Cardiac muscle cell (in vitro differentiated cells and primary cell): ENCODE results near the gene SUPV3L1. TPM values are rescaled to one million over a fixed set of nuclear protein-coding genes. Genes with fewer than 3 reads are reported as not detected.

Source experiments
- DNase-seq, 2 donors: peaks; one replicate each; pipeline versions ENCODE4 v3.0.0 to v3.0.0-alpha.2; 2010 to 2017; ENCODE audit warnings: low read depth in 1 of 2, low spot score in 1 of 2
- H3K27ac ChIP-seq: fragments of 200-600 bp; sonication (generic); 2 replicates; pipeline ENCODE4 v1.5.1; 2016
- H3K27me3 ChIP-seq: fragments of 200-600 bp; sonication (generic); 2 replicates; pipeline ENCODE4 v1.6.0; 2016; ENCODE audit warnings: control low read depth
- H3K36me3 ChIP-seq: fragments of 200-600 bp; sonication (generic); 2 replicates; pipeline ENCODE4 v1.5.1; 2016; ENCODE audit warnings: control low read depth
- H3K4me1 ChIP-seq: fragments of 200-600 bp; sonication (generic); 2 replicates; pipeline ENCODE4 v1.8.1; 2017; ENCODE audit warnings: low read depth, mild to moderate bottlenecking, mixed run types
- H3K4me3 ChIP-seq: fragments of 200-600 bp; sonication (generic); 2 replicates; pipeline ENCODE4 v1.5.1; 2016; ENCODE audit warnings: mild to moderate bottlenecking
- H3K9me3 ChIP-seq: fragments of 200-600 bp; sonication (generic); 2 replicates; pipeline ENCODE4 v1.5.1; 2017; ENCODE audit warnings: low read depth, mild to moderate bottlenecking, control low read depth
- CTCF ChIP-seq: IDR thresholded peaks from 2 replicates; pipeline ENCODE4 v1.5.1; 2012; ENCODE audit warnings: low read depth, mild to moderate bottlenecking, low read length
- polyA plus RNA-seq: library from polyadenylated mRNA; unstranded; fragments of >200 nt; fragmentation: Nextera tagmentation; extraction: Ambion mirVana; gene quantifications from 2 replicates; pipeline ENCODE4 v1.2.1, GENCODE V29; 2016
- total RNA-seq: library from RNA; depleted of rRNA; stranded (reverse); fragments of >200 nt; gene quantifications from 2 replicates; pipeline ENCODE4 v1.2.3, GENCODE V29; 2016

Gene SUPV3L1
- total and polyA plus RNA-seq, 2 experiments from 2014 or later: 31.9 to 40.8 TPM

- no peak for TF ChIP-seq CTCF
- Histone ChIP-seq H3K4me3 (no peak overlapping the region), H3K27ac (no peak overlapping the region), H3K9me3 (no peaks in the 10 kb centered on the region), H3K27me3 (no peaks in the 10 kb centered on the region), H3K4me1 (no peaks in the 10 kb centered on the region), H3K36me3 (no peaks in the 10 kb centered on the region)
- no peak for DNase-seq
Observed at GRCh38 chr10:69226919-69227450, 47.0 kb downstream of the SUPV3L1 start.

GRCh38 chr10:69228151-69228550 lies 48.1 kb downstream of the SUPV3L1 start:
- H3K27ac ChIP-seq: no peak overlapping the region
- H3K4me1 ChIP-seq: no peaks in the 10 kb centered on the region
- H3K27me3 ChIP-seq: no peaks in the 10 kb centered on the region
- H3K9me3 ChIP-seq: no peaks in the 10 kb centered on the region
- DNase-seq: no peak
- H3K36me3 ChIP-seq: no peaks in the 10 kb centered on the region
- TF ChIP-seq CTCF: no peak
- H3K4me3 ChIP-seq: no peak overlapping the region

GRCh38 chr10:69229616-69229916 lies 49.5 kb downstream of the SUPV3L1 start:
- H3K36me3 ChIP-seq: no peaks in the 10 kb centered on the region
- no peak overlapping the region for H3K4me3 ChIP-seq
- H3K27me3 ChIP-seq: no peaks in the 10 kb centered on the region
- DNase-seq: no peak
- H3K9me3 ChIP-seq: no peaks in the 10 kb centered on the region
- H3K4me1 ChIP-seq: no peaks in the 10 kb centered on the region
- H3K27ac ChIP-seq: no peak overlapping the region
- TF ChIP-seq CTCF: no peak

GRCh38 chr10:69230128-69230527 lies 50.1 kb downstream of the SUPV3L1 start:
- no peak for TF ChIP-seq CTCF
- no peak overlapping the region for H3K27ac ChIP-seq

GRCh38 chr10:69232252-69232651 lies 52.2 kb downstream of the SUPV3L1 start:
- Histone ChIP-seq H3K27ac (no peak overlapping the region), H3K4me3 (no peak overlapping the region), H3K27me3 (no peaks in the 10 kb centered on the region), H3K9me3 (no peaks in the 10 kb centered on the region), H3K36me3 (no peaks in the 10 kb centered on the region), H3K4me1 (no peaks in the 10 kb centered on the region)
- peak in 1 of 2 donors; percentile 68 for DNase-seq
- no peak for TF ChIP-seq CTCF

More at GRCh38 chr10:69230128-69230527, 50.1 kb downstream of the SUPV3L1 start:
- H3K9me3 ChIP-seq: no peaks in the 10 kb centered on the region
- no peaks in the 10 kb centered on the region for H3K36me3 ChIP-seq
- DNase-seq: no peak
- no peaks in the 10 kb centered on the region for H3K27me3 ChIP-seq
- H3K4me1 ChIP-seq: no peaks in the 10 kb centered on the region
- H3K4me3 ChIP-seq: no peak overlapping the region
